D721Med (cell line): ENCODE measurements around the gene WDR20.

ENCODE experiments used
- DNase-seq: peaks from one replicate; pipeline ENCODE4 v3.0.0; 2011; ENCODE audit warnings: low spot score; ENCODE audit not compliant: insufficient read length
- FAIRE-seq: peaks from 2 replicates; lab custom pipeline; 2011; peaks lifted over from hg19 to GRCh38; lab: Jason Lieb, UNC
- CTCF ChIP-seq: IDR thresholded peaks from 2 replicates; pipeline ENCODE4 v1.5.1; 2012; ENCODE audit warnings: mild to moderate bottlenecking, control low read depth; ENCODE audit not compliant: insufficient read depth; ENCODE audit errors: missing control alignments

WDR20 gene

GRCh38 chr14:102220031-102220430, 80.3 kb downstream of the WDR20 start:
- DNase-seq (no peak), FAIRE-seq (no peak)
- TF ChIP-seq CTCF: no peak

- DNase-seq (no peak), FAIRE-seq (no peak)
- no peak for TF ChIP-seq CTCF
Observed at GRCh38 chr14:102221026-102221425, 81.3 kb downstream of the WDR20 start.

- FAIRE-seq (no peak), DNase-seq (no peak)
- TF ChIP-seq CTCF: no peak
Observed at GRCh38 chr14:102222009-102222575, 82.4 kb downstream of the WDR20 start.

- DNase-seq (no peak), FAIRE-seq (no peak)
- no peak for TF ChIP-seq CTCF
Observed at GRCh38 chr14:102222751-102223150, 83.1 kb downstream of the WDR20 start.

- TF ChIP-seq CTCF: no peak
- no peak for FAIRE-seq
- no peak for DNase-seq
Observed at GRCh38 chr14:102223682-102224081, 84.0 kb downstream of the WDR20 start.

- FAIRE-seq (no peak), DNase-seq (no peak)
- no peak for TF ChIP-seq CTCF
Observed at GRCh38 chr14:102225386-102225785, 85.7 kb downstream of the WDR20 start.

GRCh38 chr14:102225936-102226335, 86.2 kb downstream of the WDR20 start:
- TF ChIP-seq CTCF: no peak
- FAIRE-seq: no peak
- no peak for DNase-seq
